Measurements from ENCODE around the gene ATP2B3.

The ATP2B3 gene

DNA sequence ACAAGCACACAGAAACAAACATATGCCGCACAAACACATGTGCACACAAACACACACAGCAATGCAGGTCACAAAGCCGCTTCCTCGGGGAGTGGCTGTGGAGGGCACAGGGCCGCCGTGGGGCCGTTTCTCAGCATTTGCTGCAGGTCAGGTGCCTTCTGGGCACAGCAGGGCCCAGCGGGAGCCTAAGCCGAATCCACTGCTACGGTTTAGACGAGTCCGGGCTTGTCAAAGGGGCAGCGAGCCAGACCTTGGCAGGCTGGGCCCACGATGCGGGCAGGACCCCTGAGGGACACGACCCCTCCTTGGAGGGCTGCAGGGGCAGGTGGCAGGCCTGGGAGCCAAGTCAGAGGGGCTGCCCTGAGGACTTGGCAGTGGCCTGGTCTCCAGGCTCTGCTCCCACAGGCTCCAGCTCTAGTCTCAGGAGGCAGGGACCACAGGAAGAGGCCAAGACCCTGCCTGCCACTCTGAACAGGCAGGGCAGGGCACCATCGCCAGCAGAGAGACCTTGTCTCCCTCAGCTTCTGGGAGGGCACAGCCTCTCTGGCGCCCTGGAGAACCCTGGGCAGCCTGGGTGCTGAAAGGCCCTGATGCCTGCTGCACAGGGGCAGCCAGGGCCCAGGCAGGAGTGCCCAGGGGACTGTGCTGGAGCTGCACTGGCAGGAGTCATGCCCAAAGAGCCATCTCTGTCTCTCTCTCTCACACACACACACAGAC is 5.5 kb upstream of the ATP2B3 start:
- H3K36me3 ChIP-seq (ENCODE audit: control insufficient read depth, insufficient read depth, low read length, severe bottlenecking) = no peaks in the 10 kb centered on the region
- H3K4me3 ChIP-seq (ENCODE audit: low read length) = no peak overlapping the region
- H3K9me3 ChIP-seq (ENCODE audit: control insufficient read depth, low read length) = no peaks in the 10 kb centered on the region
- H3K27me3 ChIP-seq (replicated peaks; ENCODE audit: control insufficient read depth, insufficient read depth, low read length) = peaks cover 24% of the 10 kb centered on the region
- no peak for DNase-seq (ENCODE audit: low read depth)
- no peaks in the 10 kb centered on the region for H3K4me1 ChIP-seq (ENCODE audit: control insufficient read depth, insufficient read depth, low read length)
- no peak overlapping the region for H3K9ac ChIP-seq (ENCODE audit: low read length)

DNA sequence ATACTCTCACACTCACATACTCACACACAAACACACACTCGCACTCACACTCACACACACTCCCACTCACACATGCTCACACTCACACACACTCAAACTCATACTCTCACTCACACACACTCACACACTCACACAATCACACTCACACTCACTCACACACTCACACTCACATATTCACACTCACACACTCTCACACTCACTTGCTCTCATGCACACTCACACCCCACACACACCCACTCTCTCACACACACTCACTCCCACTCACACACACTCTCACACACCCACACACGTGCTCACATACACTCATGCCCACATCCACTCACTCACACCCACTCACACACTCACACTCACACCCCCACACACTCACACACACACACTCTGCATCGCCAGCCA is 4.9 kb upstream of the ATP2B3 start:
- Histone ChIP-seq H3K4me3 (ENCODE audit: low read length) (no peak overlapping the region), H3K9me3 (ENCODE audit: control insufficient read depth, low read length) (no peaks in the 10 kb centered on the region), H3K27me3 (replicated peaks; ENCODE audit: control insufficient read depth, insufficient read depth, low read length) (peaks cover 25% of the 10 kb centered on the region), H3K9ac (ENCODE audit: low read length) (no peak overlapping the region), H3K36me3 (ENCODE audit: control insufficient read depth, insufficient read depth, low read length, severe bottlenecking) (no peaks in the 10 kb centered on the region), H3K4me1 (ENCODE audit: control insufficient read depth, insufficient read depth, low read length) (no peaks in the 10 kb centered on the region)
- no peak for DNase-seq (ENCODE audit: low read depth)

DNA sequence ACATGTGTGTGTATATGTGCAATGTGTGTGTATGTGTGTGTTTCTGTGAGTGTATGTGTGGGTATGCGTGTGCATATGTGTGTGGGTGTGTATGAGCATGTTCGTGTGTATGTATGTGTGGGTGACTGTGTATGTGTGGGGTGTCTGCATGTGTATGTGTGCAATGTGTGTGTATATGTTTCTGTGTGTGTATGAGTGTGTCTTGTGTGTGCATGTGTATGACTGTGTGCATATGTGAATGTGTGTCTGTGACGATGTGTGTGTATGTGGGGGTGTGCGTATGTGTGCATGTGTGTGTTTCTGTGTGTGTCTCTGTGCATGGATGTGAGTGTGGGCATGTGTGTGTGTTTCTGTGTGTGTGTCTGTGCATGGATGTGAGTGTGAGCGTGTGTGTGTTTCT is 4.2 kb upstream of the ATP2B3 start:
- no peak overlapping the region for H3K9ac ChIP-seq (ENCODE audit: low read length)
- H3K4me3 ChIP-seq (ENCODE audit: low read length) = no peak overlapping the region
- no peak for DNase-seq (ENCODE audit: low read depth)
- no peaks in the 10 kb centered on the region for H3K36me3 ChIP-seq (ENCODE audit: control insufficient read depth, insufficient read depth, low read length, severe bottlenecking)
- no peaks in the 10 kb centered on the region for H3K4me1 ChIP-seq (ENCODE audit: control insufficient read depth, insufficient read depth, low read length)
- H3K9me3 ChIP-seq (ENCODE audit: control insufficient read depth, low read length) = no peaks in the 10 kb centered on the region
- H3K27me3 ChIP-seq (replicated peaks; ENCODE audit: control insufficient read depth, insufficient read depth, low read length) = peaks cover 27% of the 10 kb centered on the region

DNA sequence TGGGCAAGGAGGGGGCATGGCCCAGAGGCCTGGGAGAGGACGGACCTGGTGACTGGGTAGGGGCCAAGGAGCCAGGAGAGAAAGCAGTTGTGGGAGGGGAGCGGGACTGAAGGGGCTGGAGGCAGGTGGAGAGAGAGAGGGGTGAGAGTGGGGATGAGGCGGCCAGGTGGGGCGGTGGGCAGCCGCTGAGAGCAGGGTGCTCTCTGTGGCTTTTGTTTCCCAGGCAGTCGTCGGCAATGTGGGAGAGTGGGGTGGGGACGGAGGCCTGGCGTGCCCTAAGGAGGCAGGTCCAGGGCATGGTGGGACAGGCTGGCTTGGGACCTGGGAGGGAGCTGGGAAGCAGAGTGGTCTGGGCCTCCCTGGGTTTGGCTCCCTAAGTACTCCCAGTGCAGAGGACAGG is 3.2 kb upstream of the ATP2B3 start:
- H3K4me3 ChIP-seq (ENCODE audit: low read length) = no peak overlapping the region
- H3K4me1 ChIP-seq (ENCODE audit: control insufficient read depth, insufficient read depth, low read length) = no peaks in the 10 kb centered on the region
- H3K36me3 ChIP-seq (ENCODE audit: control insufficient read depth, insufficient read depth, low read length, severe bottlenecking) = no peaks in the 10 kb centered on the region
- H3K9me3 ChIP-seq (ENCODE audit: control insufficient read depth, low read length) = no peaks in the 10 kb centered on the region
- H3K9ac ChIP-seq (ENCODE audit: low read length) = no peak overlapping the region
- no peak for DNase-seq (ENCODE audit: low read depth)
- H3K27me3 ChIP-seq (replicated peaks; ENCODE audit: control insufficient read depth, insufficient read depth, low read length) = peaks cover 35% of the 10 kb centered on the region

DNA sequence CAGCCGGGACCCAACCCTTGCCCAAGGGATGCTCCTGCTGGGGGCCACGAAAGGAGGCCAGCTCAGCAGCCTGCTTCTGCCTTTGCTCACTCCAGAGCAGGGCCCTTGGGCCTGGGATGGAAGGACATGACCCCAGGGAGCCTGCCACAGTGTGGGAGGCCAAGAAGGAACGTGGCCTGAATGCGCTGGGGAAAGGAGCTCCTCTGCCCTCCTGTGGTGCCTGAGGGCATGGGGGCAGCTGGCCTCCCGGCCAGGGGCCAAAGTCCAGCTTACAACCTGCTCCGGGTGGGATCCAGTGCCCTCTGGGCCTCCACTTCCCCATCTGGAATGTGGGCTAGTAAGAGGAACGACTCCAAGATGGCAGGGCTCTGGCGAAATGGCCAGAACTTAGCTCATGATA is 2.0 kb upstream of the ATP2B3 start:
- H3K9me3 ChIP-seq (ENCODE audit: control insufficient read depth, low read length) = no peaks in the 10 kb centered on the region
- no peak overlapping the region for H3K9ac ChIP-seq (ENCODE audit: low read length)
- no peak for DNase-seq (ENCODE audit: low read depth)
- peaks cover 39% of the 10 kb centered on the region for H3K27me3 ChIP-seq (replicated peaks; ENCODE audit: control insufficient read depth, insufficient read depth, low read length)
- H3K4me1 ChIP-seq (ENCODE audit: control insufficient read depth, insufficient read depth, low read length) = peaks cover 2% of the 10 kb centered on the region
- H3K4me3 ChIP-seq (ENCODE audit: low read length) = no peak overlapping the region
- H3K36me3 ChIP-seq (ENCODE audit: control insufficient read depth, insufficient read depth, low read length, severe bottlenecking) = no peaks in the 10 kb centered on the region

DNA sequence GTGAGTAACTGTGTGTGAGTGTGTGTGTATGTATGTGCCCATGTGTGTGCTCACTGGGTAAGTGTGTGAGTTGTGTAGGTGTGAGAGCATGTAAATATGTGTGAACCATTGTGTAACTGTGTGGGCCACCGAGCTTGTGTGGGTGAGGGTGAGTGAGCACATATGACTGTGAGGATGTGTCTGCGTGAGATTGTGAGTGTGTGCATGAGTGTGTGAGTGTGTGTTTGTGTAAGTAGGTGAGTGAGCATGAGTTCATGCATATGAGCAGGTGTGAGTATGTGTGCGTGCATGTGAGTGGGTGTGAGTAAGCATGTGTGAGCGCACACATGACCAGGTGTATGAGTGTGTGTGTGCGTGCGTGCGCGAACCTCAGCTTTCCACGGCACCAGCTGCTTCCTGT is 1.4 kb upstream of the ATP2B3 start:
- Histone ChIP-seq H3K36me3 (ENCODE audit: control insufficient read depth, insufficient read depth, low read length, severe bottlenecking) (no peaks in the 10 kb centered on the region), H3K27me3 (replicated peaks; ENCODE audit: control insufficient read depth, insufficient read depth, low read length) (peaks cover 44% of the 10 kb centered on the region)
- no peak for DNase-seq (ENCODE audit: low read depth)

DNA sequence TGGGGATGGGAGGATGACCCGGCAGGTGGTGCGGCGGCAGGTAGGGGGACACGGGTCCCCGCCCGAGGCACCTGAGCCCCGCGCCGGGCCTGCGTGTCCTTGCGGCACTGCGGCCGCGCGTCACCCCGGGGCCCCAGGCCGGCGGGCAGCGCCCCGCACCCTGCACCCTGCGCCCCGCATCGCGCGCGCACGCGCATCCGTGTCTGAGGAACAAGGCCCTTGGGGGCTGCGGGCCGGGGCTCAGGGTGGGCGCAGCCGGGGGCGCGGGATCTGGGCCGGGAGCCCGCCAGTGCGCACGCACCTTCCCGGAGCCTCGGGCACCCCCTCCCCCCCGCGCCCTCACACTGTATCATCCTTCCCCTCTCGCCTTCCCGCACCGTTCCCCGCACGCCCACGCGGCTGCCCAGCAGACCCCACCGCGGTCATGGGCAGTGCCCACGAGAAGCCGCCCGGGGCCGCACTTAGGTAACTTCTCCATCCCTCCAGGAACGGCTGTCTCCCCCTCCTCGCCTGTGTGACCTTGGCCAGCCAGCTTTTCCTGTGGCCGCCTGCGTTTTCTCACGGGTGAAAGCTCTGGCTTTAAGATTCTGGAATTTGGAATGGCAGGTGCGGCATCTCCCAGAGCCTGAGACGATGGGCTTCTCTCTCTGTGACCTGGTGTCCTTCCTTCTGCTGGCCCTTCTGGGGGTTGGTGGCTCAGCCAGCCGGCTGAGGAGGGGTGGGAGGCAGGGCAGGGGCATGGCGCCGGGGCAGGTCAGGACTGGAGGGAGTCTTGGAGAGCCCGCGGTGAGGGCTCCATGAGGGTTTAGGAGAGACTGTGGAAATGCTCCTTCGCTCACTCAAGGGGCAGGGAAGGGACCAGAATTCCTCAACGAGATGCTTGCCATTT is 748 bp downstream of the ATP2B3 start:
- H3K27me3 ChIP-seq (replicated peaks; ENCODE audit: control insufficient read depth, insufficient read depth, low read length) = peaks cover 61% of the 10 kb centered on the region
- H3K9me3 ChIP-seq (ENCODE audit: control insufficient read depth, low read length) = no peaks in the 10 kb centered on the region
- no peak overlapping the region for H3K4me3 ChIP-seq (ENCODE audit: low read length)
- H3K9ac ChIP-seq (ENCODE audit: low read length) = no peak overlapping the region
- no peak for DNase-seq (ENCODE audit: low read depth)
- no peaks in the 10 kb centered on the region for H3K36me3 ChIP-seq (ENCODE audit: control insufficient read depth, insufficient read depth, low read length, severe bottlenecking)
- H3K4me1 ChIP-seq (ENCODE audit: control insufficient read depth, insufficient read depth, low read length) = peaks cover 9% of the 10 kb centered on the region

More for the DNA sequence above, 1.4 kb upstream of the ATP2B3 start:
- Histone ChIP-seq H3K9ac (ENCODE audit: low read length) (no peak overlapping the region), H3K9me3 (ENCODE audit: control insufficient read depth, low read length) (no peaks in the 10 kb centered on the region), H3K4me3 (ENCODE audit: low read length) (no peak overlapping the region), H3K4me1 (ENCODE audit: control insufficient read depth, insufficient read depth, low read length) (peaks cover 6% of the 10 kb centered on the region)

DNA sequence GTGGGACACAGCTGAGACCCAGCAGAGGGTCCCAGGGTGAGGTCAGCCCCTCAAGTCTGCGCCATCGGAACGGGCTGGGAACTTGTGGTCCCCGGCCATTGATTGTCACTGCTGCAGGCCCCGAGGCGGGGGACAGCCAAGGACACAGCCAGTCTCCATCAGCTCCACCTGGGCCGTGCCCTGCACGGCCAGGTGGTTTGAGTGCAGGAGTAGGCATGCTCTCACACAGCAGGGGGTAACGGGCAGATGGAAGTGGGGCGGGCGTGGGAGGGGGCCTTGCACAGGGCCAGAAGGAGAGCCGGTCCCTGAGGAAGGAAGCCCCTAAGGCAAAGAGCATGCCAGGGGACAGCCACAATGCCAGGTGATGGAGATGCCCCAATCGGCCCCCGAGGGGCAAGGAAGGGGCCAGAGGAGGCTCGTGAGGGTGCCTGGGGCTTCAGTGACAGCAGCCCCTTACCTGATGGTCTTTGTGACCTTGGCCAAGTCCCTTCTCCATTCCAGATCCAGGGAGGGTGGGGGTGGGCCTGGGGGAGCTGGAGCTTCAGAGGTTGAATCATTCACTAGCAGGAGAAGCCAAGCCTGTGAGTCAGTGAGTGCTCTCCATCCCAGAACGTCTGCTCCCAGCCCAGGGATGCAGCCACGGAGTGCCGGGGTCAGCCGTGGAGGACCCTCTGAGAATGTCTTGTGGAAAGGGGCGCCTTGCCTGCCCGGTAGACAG is 2.3 kb downstream of the ATP2B3 start:
- Histone ChIP-seq H3K27me3 (replicated peaks; ENCODE audit: control insufficient read depth, insufficient read depth, low read length) (peaks cover 63% of the 10 kb centered on the region), H3K9ac (ENCODE audit: low read length) (no peak overlapping the region), H3K4me3 (ENCODE audit: low read length) (no peak overlapping the region), H3K4me1 (ENCODE audit: control insufficient read depth, insufficient read depth, low read length) (peaks cover 9% of the 10 kb centered on the region), H3K36me3 (ENCODE audit: control insufficient read depth, insufficient read depth, low read length, severe bottlenecking) (no peaks in the 10 kb centered on the region), H3K9me3 (ENCODE audit: control insufficient read depth, low read length) (no peaks in the 10 kb centered on the region)
- peak; percentile 13 for DNase-seq (ENCODE audit: low read depth)

DNA sequence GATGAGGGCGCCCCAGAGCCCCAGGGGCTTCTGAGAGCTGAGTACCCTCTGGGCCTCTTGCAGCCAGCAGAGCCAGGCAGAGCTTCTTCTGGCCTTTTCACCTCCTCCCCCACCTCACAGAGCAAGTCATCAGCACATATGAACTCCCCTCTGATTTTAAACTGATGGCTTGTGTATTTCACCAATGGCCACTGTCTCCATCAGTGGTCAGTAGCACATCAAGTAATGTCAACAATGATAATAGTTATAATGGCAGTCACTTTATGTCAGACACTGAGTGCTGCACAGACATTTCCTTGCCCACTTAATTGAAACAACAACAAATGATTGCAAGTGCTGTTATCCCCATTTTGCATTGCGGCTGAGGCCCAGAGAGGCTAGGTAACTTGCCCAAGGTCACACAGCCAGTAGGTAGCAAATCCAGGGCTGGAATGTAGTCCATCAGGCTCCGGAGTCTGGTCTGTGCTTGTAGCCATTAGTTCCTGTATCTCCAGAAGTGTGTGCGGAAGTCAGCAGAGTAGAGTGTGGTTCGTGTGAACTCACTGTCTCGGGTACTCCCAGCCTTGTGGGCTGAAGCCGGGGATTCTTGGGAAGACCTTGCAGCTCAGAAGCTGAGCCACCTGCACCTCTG is 3.0 kb downstream of the ATP2B3 start:
- Histone ChIP-seq H3K9me3 (ENCODE audit: control insufficient read depth, low read length) (no peaks in the 10 kb centered on the region), H3K4me3 (ENCODE audit: low read length) (no peak overlapping the region), H3K27me3 (replicated peaks; ENCODE audit: control insufficient read depth, insufficient read depth, low read length) (peaks cover 61% of the 10 kb centered on the region), H3K36me3 (ENCODE audit: control insufficient read depth, insufficient read depth, low read length, severe bottlenecking) (no peaks in the 10 kb centered on the region), H3K4me1 (ENCODE audit: control insufficient read depth, insufficient read depth, low read length) (peaks cover 9% of the 10 kb centered on the region), H3K9ac (ENCODE audit: low read length) (no peak overlapping the region)
- no peak for DNase-seq (ENCODE audit: low read depth)

DNA sequence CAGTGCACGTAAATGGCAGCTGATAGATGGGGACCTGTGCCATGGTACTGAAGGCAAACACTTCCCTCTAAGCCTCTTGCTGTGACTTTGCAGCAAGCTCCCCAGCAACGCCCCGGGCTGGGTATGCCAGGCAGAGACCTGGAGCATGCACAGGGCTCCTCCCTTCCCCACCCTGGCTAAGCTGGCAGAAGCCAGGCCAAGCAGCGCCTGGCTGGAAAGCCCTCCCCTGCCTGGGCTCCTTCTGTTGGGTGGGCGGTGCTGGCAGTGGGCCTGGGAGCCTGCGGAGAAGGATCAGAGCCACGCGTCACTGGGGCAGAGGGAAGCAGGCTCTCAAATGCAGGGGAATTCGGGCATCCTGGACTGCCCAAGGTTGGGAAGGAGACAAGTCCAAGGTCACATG is 3.6 kb downstream of the ATP2B3 start:
- Histone ChIP-seq H3K9me3 (ENCODE audit: control insufficient read depth, low read length) (no peaks in the 10 kb centered on the region), H3K4me3 (ENCODE audit: low read length) (no peak overlapping the region), H3K27me3 (replicated peaks; ENCODE audit: control insufficient read depth, insufficient read depth, low read length) (peaks cover 62% of the 10 kb centered on the region), H3K9ac (ENCODE audit: low read length) (no peak overlapping the region), H3K36me3 (ENCODE audit: control insufficient read depth, insufficient read depth, low read length, severe bottlenecking) (no peaks in the 10 kb centered on the region), H3K4me1 (ENCODE audit: control insufficient read depth, insufficient read depth, low read length) (peaks cover 9% of the 10 kb centered on the region)
- DNase-seq (ENCODE audit: low read depth) = no peak

DNA sequence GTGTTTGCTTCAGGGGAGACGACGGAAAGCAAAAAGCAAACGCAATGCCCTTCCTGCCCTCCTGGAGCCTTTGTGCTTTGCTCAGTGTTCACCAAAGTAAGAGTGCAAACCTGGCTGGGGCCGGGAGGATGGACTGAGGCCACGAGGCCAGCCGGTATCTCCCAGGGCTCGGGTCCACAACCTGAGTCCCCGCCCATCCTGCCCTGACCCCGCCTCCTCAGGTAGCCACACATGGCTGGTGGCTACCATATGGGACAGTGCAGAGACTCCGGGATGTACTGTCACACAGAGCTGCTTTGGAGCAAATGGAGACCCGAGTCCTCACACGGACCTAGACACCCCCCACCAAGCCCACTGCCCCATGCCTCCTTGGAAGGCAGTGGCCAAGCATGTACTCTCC is 4.8 kb downstream of the ATP2B3 start:
- no peaks in the 10 kb centered on the region for H3K9me3 ChIP-seq (ENCODE audit: control insufficient read depth, low read length)
- DNase-seq (ENCODE audit: low read depth) = no peak
- H3K9ac ChIP-seq (ENCODE audit: low read length) = no peak overlapping the region
- H3K4me3 ChIP-seq (ENCODE audit: low read length) = no peak overlapping the region
- peaks cover 9% of the 10 kb centered on the region for H3K4me1 ChIP-seq (ENCODE audit: control insufficient read depth, insufficient read depth, low read length)
- H3K27me3 ChIP-seq (replicated peaks; ENCODE audit: control insufficient read depth, insufficient read depth, low read length) = peaks cover 69% of the 10 kb centered on the region
- no peaks in the 10 kb centered on the region for H3K36me3 ChIP-seq (ENCODE audit: control insufficient read depth, insufficient read depth, low read length, severe bottlenecking)

Measured in adipocyte (in vitro differentiated cells).